Measurements from ENCODE around the gene HCN4.

DNA sequence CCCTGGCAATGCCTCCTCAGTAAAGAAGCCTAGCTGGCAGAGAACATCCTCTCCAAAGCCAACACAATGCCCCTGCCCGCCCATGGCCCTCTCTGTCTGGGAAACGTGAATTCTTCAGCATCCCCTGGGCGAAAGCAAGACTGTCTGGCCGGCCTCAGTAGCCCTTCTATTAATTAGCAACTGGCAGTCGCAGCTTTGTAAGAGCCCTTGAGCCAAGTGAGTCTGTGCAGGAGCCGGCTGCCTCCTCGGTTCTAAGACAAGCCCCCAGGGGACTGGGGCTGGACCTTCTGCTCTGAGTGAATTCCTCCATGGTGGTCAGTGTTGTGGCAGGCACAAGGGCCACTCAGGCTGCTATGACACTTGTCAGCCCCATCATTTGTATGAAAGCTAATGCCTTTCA, 7.4 kb downstream of the HCN4 start:
- TF ChIP-seq, protein P1, sequence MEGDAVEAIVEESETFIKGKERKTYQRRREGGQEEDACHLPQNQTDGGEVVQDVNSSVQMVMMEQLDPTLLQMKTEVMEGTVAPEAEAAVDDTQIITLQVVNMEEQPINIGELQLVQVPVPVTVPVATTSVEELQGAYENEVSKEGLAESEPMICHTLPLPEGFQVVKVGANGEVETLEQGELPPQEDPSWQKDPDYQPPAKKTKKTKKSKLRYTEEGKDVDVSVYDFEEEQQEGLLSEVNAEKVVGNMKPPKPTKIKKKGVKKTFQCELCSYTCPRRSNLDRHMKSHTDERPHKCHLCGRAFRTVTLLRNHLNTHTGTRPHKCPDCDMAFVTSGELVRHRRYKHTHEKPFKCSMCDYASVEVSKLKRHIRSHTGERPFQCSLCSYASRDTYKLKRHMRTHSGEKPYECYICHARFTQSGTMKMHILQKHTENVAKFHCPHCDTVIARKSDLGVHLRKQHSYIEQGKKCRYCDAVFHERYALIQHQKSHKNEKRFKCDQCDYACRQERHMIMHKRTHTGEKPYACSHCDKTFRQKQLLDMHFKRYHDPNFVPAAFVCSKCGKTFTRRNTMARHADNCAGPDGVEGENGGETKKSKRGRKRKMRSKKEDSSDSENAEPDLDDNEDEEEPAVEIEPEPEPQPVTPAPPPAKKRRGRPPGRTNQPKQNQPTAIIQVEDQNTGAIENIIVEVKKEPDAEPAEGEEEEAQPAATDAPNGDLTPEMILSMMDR (IDR thresholded peaks at IDR 0.05), result no peak
- no peak for TF ChIP-seq POLR2A (IDR thresholded peaks at IDR 0.05)

Measured in esophagus squamous epithelium (tissue), 4 donors.